CD4-positive, alpha-beta T cell (primary cell): ENCODE results near the gene ZAP70. TPM values are rescaled to one million over a fixed set of nuclear protein-coding genes. Genes with fewer than 3 reads are reported as not detected.
"Not testable (repeated sequence)": the region's sequence is repeated elsewhere in the genome, so short reads cannot be mapped to it uniquely, and the experiment has no call there.

Experiments
- ATAC-seq: fragments of 200-7000 bp; cut with Tn5 transposase; one replicate; pipeline ENCODE4 v1.10.0; 2022; ENCODE audit warnings: mild to moderate bottlenecking; ENCODE audit not compliant: poor library complexity
- CTCF ChIA-PET: fragments of 350-600 bp; sonication (Branson Sonifier 250); formaldehyde crosslinking; loops from one replicate; lab custom pipeline; 2021; ENCODE audit warnings: antibody characterized with exemption, inconsistent platforms; lab: Charles Lee
- POLR2A ChIA-PET: fragments of 350-600 bp; sonication (Branson Sonifier 250); formaldehyde crosslinking; loops from one replicate; lab custom pipeline; 2021; ENCODE audit warnings: antibody characterized with exemption, inconsistent platforms; lab: Charles Lee
- DNase-seq, 14 experiments: peaks; one replicate each; pipeline ENCODE4 v3.0.0-alpha.2; 2013 to 2020; ENCODE audit warnings: mixed read lengths in 2 of 14
- H3K27ac ChIP-seq, 2 donors: one replicate each; pipeline versions ENCODE4 v1.5.1 to v1.7.0; 2013; ENCODE audit warnings: low read length in 2 of 2, low read depth in 1 of 2, mild to moderate bottlenecking in 1 of 2
- H3K27me3 ChIP-seq, 2 experiments: 1 replicate in 1 of 2; 2 replicates in 1 of 2; pipeline versions ENCODE4 v1.6.1 to v1.7.0; 2013; ENCODE audit warnings: low read length in 2 of 2, control low read depth in 1 of 2, mild to moderate bottlenecking in 1 of 2, moderate library complexity in 1 of 2; ENCODE audit not compliant: insufficient read depth in 2 of 2, control insufficient read depth in 1 of 2
- H3K36me3 ChIP-seq: one replicate; pipeline ENCODE4 v1.6.1; 2013; ENCODE audit warnings: low read length, control low read depth; ENCODE audit not compliant: insufficient read depth
- H3K4me1 ChIP-seq: one replicate; pipeline ENCODE4 v1.6.1; 2013; ENCODE audit warnings: low read length, control low read depth; ENCODE audit not compliant: insufficient read depth
- H3K4me3 ChIP-seq: one replicate; pipeline ENCODE4 v1.5.1; 2013; ENCODE audit warnings: mild to moderate bottlenecking, low read length, moderate library complexity
- H3K9me3 ChIP-seq, 2 experiments: 1 replicate in 1 of 2; 2 replicates in 1 of 2; pipeline versions ENCODE4 v1.6.1 to v1.7.0; 2013; ENCODE audit warnings: low read length in 2 of 2, mild to moderate bottlenecking in 2 of 2, control low read depth in 1 of 2, moderate library complexity in 1 of 2; ENCODE audit not compliant: control insufficient read depth in 1 of 2, insufficient read depth in 1 of 2
- H3K27ac Mint-ChIP-seq: one replicate; pipeline ENCODE4 v1.8.0; 2020; ENCODE audit warnings: mixed read lengths
- H3K27me3 Mint-ChIP-seq: one replicate; pipeline ENCODE4 v1.8.0; 2021; ENCODE audit warnings: mixed read lengths
- H3K36me3 Mint-ChIP-seq: one replicate; pipeline ENCODE4 v1.8.0; 2021; ENCODE audit warnings: low read depth, mixed read lengths
- H3K4me1 Mint-ChIP-seq: one replicate; pipeline ENCODE4 v1.8.0; 2021; ENCODE audit warnings: low read depth, mixed read lengths
- H3K4me3 Mint-ChIP-seq: one replicate; pipeline ENCODE4 v1.8.0; 2020; ENCODE audit warnings: mild to moderate bottlenecking, mixed read lengths
- H3K9me3 Mint-ChIP-seq: one replicate; pipeline ENCODE4 v1.8.0; 2020; ENCODE audit warnings: mixed read lengths
- intact Hi-C, 2 experiments: fragments of 100-400 bp; cut with DNase I in 1 of 2; cut with micrococcal nuclease in 1 of 2; formaldehyde crosslinking; loops; one replicate each; pipeline versions ENCODE4 v1.15.1 to v1.9.0; 2023 to 2025; cut with DNase I, micrococcal nuclease
- total RNA-seq, 174 experiments: library from RNA in 2 of 174; stranded (reverse) in 2 of 174; gene quantifications; one replicate each; pipeline ENCODE4 v1.2.3 and lab custom pipeline; 2021 to 2026
- TF ChIP-seq, protein P1 (sequence below): fragments of 200-600 bp; IDR thresholded peaks from one replicate; pipeline ENCODE4 v1.8.0; 2022; ENCODE audit warnings: antibody characterized with exemption, mild to moderate bottlenecking

The ZAP70 gene
- total RNA-seq, 2 experiments from 2014 or later, result 440 to 470 TPM

DNA sequence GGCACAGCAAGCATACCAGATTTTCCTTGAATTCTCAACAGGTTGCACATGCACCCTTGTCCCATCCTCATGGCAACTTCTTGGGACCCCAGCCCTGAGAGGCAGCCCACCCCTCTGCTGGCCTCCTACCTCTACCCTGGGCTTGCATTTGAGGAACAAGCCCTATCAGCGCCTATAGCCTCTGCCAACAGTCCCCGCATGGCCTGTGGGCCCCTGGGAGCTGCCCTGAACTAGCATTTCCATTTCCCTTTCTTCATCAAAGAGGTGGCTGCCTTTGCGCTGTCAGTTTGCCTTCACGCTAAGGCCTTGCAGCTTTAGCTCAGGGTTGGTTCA, 5.4 kb upstream of the ZAP70 start:
- no peak overlapping the region for H3K4me3 ChIP-seq
- H3K36me3 ChIP-seq, result no peaks in the 10 kb centered on the region
- TF ChIP-seq, protein P1, sequence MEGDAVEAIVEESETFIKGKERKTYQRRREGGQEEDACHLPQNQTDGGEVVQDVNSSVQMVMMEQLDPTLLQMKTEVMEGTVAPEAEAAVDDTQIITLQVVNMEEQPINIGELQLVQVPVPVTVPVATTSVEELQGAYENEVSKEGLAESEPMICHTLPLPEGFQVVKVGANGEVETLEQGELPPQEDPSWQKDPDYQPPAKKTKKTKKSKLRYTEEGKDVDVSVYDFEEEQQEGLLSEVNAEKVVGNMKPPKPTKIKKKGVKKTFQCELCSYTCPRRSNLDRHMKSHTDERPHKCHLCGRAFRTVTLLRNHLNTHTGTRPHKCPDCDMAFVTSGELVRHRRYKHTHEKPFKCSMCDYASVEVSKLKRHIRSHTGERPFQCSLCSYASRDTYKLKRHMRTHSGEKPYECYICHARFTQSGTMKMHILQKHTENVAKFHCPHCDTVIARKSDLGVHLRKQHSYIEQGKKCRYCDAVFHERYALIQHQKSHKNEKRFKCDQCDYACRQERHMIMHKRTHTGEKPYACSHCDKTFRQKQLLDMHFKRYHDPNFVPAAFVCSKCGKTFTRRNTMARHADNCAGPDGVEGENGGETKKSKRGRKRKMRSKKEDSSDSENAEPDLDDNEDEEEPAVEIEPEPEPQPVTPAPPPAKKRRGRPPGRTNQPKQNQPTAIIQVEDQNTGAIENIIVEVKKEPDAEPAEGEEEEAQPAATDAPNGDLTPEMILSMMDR, result no peak
- H3K9me3 ChIP-seq, result no peaks in the 10 kb centered on the region
- ChIA-PET POLR2A (interaction anchor here (1.0 to 2.4 kb wide), 4 partner anchors 8 to 45 kb away, joined by 3 to 14 read pairs (median 4); partner anchors contain the start of gene ACTR1B), CTCF (interaction anchor here (1.4 to 3.3 kb wide), 2 partner anchors 9 to 40 kb away, joined by 3 to 23 read pairs; no protein-coding TSS in a partner anchor)
- H3K27ac ChIP-seq, result no peak overlapping the region
- intact Hi-C loops, result loop anchor here in 1 of 2 experiments (5.0 kb wide), 1 partner anchor 674 kb away; no protein-coding TSS in a partner anchor
- no peaks in the 10 kb centered on the region for H3K27me3 ChIP-seq
- Mint-ChIP-seq H3K27me3 (no peaks in the 10 kb centered on the region), H3K4me3 (no peak overlapping the region), H3K4me1 (peaks cover 33% of the 10 kb centered on the region), H3K9me3 (no peaks in the 10 kb centered on the region), H3K27ac (no peak overlapping the region), H3K36me3 (no peaks in the 10 kb centered on the region)
- DNase-seq (peak in 1 of 14 experiments; percentile 22), ATAC-seq (no peak)
- H3K4me1 ChIP-seq, result peaks cover 35% of the 10 kb centered on the region

DNA sequence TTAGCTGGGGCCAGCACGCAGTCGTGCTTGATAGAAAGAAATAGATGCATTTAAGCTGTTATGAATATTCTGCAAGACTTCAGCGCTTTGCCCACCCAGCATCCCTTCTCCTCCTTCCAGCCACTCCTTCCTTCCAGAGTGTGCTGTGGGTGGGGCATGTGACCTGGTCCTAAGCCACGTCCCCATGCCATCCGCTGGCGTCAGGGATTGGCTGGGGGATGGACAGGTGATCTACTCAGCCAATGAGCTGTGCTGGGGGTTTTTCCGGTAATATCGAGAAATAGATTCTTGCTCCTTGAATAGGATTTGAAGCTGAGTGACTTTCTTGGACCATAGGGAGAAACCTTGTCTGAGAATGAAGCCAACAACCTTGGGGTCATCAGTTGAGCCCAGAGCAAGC, 4.8 kb upstream of the ZAP70 start:
- Mint-ChIP-seq H3K27me3 (no peaks in the 10 kb centered on the region), H3K36me3 (peaks cover 5% of the 10 kb centered on the region), H3K27ac (no peak overlapping the region), H3K9me3 (no peaks in the 10 kb centered on the region), H3K4me3 (no peak overlapping the region), H3K4me1 (peaks cover 39% of the 10 kb centered on the region)
- ATAC-seq (no peak), DNase-seq (peak in 2 of 14 experiments; percentile 11 to 27)
- H3K4me3 ChIP-seq, result no peak overlapping the region
- ChIA-PET POLR2A (interaction anchor here (1.0 to 2.4 kb wide), 3 partner anchors 9 to 45 kb away, joined by 3 to 14 read pairs (median 4); partner anchors contain the start of gene ACTR1B), CTCF (interaction anchor here (1.4 to 3.8 kb wide), 5 partner anchors 8 to 60 kb away, joined by 3 to 23 read pairs (median 10); no protein-coding TSS in a partner anchor)
- peaks cover 40% of the 10 kb centered on the region for H3K4me1 ChIP-seq
- intact Hi-C loops, result loop anchor here in 1 of 2 experiments (5.0 kb wide), 1 partner anchor 674 kb away; no protein-coding TSS in a partner anchor
- H3K27ac ChIP-seq, result no peak overlapping the region
- H3K36me3 ChIP-seq, result no peaks in the 10 kb centered on the region
- TF ChIP-seq, protein P1, result no peak
- H3K9me3 ChIP-seq, result no peaks in the 10 kb centered on the region
- H3K27me3 ChIP-seq, result no peaks in the 10 kb centered on the region

DNA sequence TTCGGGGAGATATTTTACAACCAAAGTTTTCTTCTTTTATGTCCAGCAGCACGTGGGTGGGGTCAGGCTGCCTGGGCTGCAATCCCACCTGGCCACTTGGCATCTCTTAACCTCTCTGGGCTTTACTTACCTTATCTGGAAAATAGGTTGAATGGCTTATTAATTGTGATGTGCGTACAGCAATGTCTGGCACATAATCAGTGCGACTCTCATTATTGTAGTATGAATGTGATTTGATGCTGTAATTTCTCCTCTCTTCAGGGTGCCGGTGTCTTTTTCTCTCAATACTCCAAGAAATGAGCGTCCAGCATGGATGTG, 2.0 kb upstream of the ZAP70 start:
- intact Hi-C loops, result loop anchor here (5.0 to 10.0 kb wide), 3 partner anchors 49 to 1113 kb away; partner anchors contain the start of genes ACTR1B (in 1 of the 2) and TMEM131 (in 1 of the 2)
- Histone ChIP-seq H3K4me1 (peaks cover 67% of the 10 kb centered on the region), H3K36me3 (peaks cover 14% of the 10 kb centered on the region), H3K27me3 (no peaks in the 10 kb centered on the region), H3K9me3 (no peaks in the 10 kb centered on the region), H3K4me3 (no peak overlapping the region), H3K27ac (peak overlapping the region; percentile 5 to 9)
- CTCF ChIA-PET, result interaction anchor here (2.0 to 3.8 kb wide), 4 partner anchors 11 to 47 kb away, joined by 9 to 23 read pairs (median 14); partner anchors contain the start of gene ACTR1B
- H3K27me3 Mint-ChIP-seq, result no peaks in the 10 kb centered on the region
- no peaks in the 10 kb centered on the region for H3K9me3 Mint-ChIP-seq
- H3K4me3 Mint-ChIP-seq, result peak overlapping the region; percentile 83
- H3K36me3 Mint-ChIP-seq, result peaks cover 32% of the 10 kb centered on the region
- ATAC-seq (no peak), DNase-seq (peak in 1 of 14 experiments; percentile 28)
- TF ChIP-seq, protein P1, result no peak
- POLR2A ChIA-PET, result interaction anchor here (0.5 to 3.7 kb wide), 3 partner anchors 30 to 854 kb away, joined by 3 to 42 read pairs (median 3); no protein-coding TSS in a partner anchor
- H3K4me1 Mint-ChIP-seq, result peaks cover 63% of the 10 kb centered on the region
- peak overlapping the region; percentile 98 for H3K27ac Mint-ChIP-seq

DNA sequence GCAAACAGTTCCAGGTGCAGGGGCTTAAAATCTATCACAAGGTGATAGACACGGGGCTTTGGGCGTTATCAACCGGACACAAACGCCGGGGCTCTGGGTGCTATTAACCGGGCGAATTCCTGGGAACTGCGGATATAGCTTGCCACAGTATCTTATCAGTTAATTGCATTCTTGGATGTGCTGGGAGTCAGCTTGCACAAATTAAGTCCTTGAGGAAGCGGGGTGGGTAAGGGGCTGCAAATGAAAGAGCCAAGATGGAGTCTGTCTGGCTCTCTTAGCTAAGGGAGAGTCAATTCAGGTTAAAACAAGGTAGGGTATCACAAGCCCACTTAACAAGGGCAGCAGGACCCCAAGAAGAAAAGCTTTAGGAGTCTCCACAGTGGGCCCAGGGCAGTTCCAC, 1.2 kb upstream of the ZAP70 start:
- peak in 1 of 14 experiments; percentile 2 for DNase-seq
- H3K9me3 Mint-ChIP-seq, ATAC-seq, H3K9me3 ChIP-seq, H3K27me3 Mint-ChIP-seq, H3K27me3 ChIP-seq: not testable (repeated sequence)
- peak overlapping the region; percentile 79 to 88 for H3K27ac ChIP-seq
- Mint-ChIP-seq H3K4me1 (peaks cover 72% of the 10 kb centered on the region), H3K4me3 (peak overlapping the region; percentile 83), H3K36me3 (peaks cover 40% of the 10 kb centered on the region), H3K27ac (peak overlapping the region; percentile 98)
- POLR2A ChIA-PET, result interaction anchor here (1.4 to 3.7 kb wide), 5 partner anchors 15 to 121 kb away, joined by 3 to 42 read pairs (median 18); partner anchors contain the start of gene COX5B
- peak overlapping the region; percentile 76 for H3K4me3 ChIP-seq
- CTCF ChIA-PET, result interaction anchor here (0.8 to 3.8 kb wide), 6 partner anchors 12 to 121 kb away, joined by 3 to 19 read pairs (median 8); no protein-coding TSS in a partner anchor
- intact Hi-C loops, result loop anchor here (2.0 to 10.0 kb wide), 4 partner anchors 17 to 1113 kb away; partner anchors contain the start of genes ACTR1B (in 1 of the 2) and TMEM131 (in 1 of the 2)
- peaks cover 76% of the 10 kb centered on the region for H3K4me1 ChIP-seq
- H3K36me3 ChIP-seq, result peaks cover 20% of the 10 kb centered on the region
